Body of pancreas (tissue), 4 donors: ENCODE measurements around the gene MYO16.

ENCODE experiments used
- CTCF ChIP-seq, 7 experiments: fragments of 450-650 bp in 4 of 7; fragments of 200-600 bp in 3 of 7; sonication (generic) in 3 of 7; IDR thresholded peaks; one replicate each; pipeline ENCODE4 v1.5.1; 2016 to 2019; ENCODE audit warnings: antibody characterized with exemption in 7 of 7
- POLR2A ChIP-seq, 3 donors: fragments of 450-650 bp; IDR thresholded peaks; one replicate each; pipeline ENCODE4 v1.6.1; 2016; ENCODE audit warnings: antibody characterized with exemption in 3 of 3, mild to moderate bottlenecking in 2 of 3

- TF ChIP-seq CTCF (IDR thresholded peaks at IDR 0.05) = no peak
- TF ChIP-seq POLR2A (IDR thresholded peaks at IDR 0.05) = no peak
Measured at GRCh38 chr13:109088624-109088917, 459.2 kb downstream of the MYO16 start.
